ENCODE results near the gene MYH14.

The MYH14 gene

DNA sequence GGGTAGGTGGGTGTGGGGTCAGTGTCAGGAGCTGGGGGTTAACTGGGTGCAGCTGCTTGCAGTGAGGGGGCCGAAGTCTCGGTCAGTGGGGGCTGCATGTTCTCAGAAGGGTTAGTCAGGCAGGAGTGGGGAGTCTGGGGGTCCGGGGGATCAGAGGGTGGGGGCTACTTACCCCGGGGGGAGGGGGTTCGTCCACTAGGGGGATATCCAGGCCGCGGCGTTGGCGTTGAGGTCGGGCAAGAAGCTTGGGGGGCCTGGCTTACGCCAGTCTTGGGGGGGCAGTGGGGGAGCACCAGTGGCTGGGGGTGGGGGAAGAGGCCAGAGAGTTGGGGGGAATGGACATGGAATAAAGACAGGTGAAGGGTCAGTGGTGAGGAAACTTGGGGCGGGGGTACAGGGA lies 116.6 kb downstream of the MYH14 start:
- no peak overlapping the region for H3K4me3 ChIP-seq (ENCODE audit: low read depth, low read length)
- in situ Hi-C loops (cut with HindIII; ENCODE audit: low sequenced_read_pairs), result no loop called here
- DNase-seq (ENCODE audit: low read depth, low spot score), result no peak
- TF ChIP-seq, protein P1, sequence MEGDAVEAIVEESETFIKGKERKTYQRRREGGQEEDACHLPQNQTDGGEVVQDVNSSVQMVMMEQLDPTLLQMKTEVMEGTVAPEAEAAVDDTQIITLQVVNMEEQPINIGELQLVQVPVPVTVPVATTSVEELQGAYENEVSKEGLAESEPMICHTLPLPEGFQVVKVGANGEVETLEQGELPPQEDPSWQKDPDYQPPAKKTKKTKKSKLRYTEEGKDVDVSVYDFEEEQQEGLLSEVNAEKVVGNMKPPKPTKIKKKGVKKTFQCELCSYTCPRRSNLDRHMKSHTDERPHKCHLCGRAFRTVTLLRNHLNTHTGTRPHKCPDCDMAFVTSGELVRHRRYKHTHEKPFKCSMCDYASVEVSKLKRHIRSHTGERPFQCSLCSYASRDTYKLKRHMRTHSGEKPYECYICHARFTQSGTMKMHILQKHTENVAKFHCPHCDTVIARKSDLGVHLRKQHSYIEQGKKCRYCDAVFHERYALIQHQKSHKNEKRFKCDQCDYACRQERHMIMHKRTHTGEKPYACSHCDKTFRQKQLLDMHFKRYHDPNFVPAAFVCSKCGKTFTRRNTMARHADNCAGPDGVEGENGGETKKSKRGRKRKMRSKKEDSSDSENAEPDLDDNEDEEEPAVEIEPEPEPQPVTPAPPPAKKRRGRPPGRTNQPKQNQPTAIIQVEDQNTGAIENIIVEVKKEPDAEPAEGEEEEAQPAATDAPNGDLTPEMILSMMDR (IDR thresholded peaks at IDR 0.05; ENCODE audit: low read depth, low read length), result no peak

DNA sequence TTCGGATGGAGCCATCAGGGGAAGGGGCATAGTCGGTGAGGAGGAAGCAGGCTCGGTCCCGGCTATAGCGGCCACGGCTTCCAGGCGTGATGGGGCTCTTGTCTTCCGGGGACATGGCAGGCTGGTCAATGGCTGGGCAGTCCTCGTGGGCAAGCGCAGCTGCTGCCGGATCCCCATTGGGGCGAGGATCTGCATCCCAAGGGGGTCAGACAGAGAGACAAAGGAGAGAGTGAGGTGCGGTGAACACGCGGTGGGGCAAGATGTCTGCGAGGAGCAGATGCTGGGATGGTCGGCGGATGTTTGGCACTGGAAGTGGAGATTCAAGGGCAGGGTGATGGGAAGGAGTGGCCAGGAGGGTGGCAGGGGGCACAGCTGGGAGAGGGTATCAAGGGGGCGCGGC lies 117.2 kb downstream of the MYH14 start:
- TF ChIP-seq, protein P1 (IDR thresholded peaks at IDR 0.05; ENCODE audit: low read depth, low read length), result no peak

DNA sequence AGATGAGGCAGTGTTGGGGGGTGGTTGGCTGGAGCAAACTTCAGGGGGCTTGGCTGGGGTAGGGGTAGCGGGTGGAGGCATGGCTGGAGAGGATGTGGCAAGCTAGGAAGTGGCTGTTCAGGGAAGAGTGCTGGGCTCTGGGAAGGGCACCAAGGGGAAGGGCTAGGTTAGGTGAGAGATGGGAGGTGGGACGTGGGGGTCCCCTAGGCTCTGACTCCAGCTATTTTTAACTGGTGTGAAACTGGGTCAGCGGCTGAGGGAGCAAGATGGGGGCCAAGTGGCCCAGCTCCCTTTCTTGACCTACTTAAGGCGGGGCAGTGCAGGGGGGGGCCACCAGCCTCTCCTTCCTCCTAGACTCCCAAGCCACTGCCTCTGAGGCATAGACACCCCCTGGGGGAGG lies 118.4 kb downstream of the MYH14 start:
- in situ Hi-C loops (cut with HindIII; ENCODE audit: low sequenced_read_pairs), result no loop called here
- TF ChIP-seq, protein P1 (IDR thresholded peaks at IDR 0.05; ENCODE audit: low read depth, low read length), result no peak
- no peak for DNase-seq (ENCODE audit: low read depth, low spot score)
- no peak overlapping the region for H3K4me3 ChIP-seq (ENCODE audit: low read depth, low read length)

More for the DNA sequence above, 117.2 kb downstream of the MYH14 start:
- no peak for DNase-seq (ENCODE audit: low read depth, low spot score)
- in situ Hi-C loops (cut with HindIII; ENCODE audit: low sequenced_read_pairs), result no loop called here
- H3K4me3 ChIP-seq (ENCODE audit: low read depth, low read length), result no peak overlapping the region

DNA sequence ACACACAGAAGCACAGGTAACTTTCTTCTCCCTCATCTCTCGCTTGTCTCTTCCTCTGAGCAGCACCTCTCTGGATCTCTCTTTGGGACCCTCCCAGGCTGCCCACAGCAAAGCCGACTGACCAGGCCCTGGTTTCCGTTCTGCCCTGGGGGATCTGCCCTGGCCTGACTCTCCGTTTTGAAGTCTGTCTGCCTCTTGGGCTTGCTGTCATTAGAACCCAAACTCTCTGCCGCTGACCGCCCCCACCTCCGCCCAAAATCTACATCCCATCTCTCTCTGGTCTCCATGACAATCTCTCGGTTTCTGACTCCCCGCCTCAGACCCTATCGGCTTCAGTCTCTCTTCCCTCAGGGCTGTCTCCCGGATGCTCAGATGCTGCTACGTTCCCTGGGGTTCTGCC lies 118.8 kb downstream of the MYH14 start:
- TF ChIP-seq, protein P1 (IDR thresholded peaks at IDR 0.05; ENCODE audit: low read depth, low read length), result no peak
- no peak overlapping the region for H3K4me3 ChIP-seq (ENCODE audit: low read depth, low read length)
- in situ Hi-C loops (cut with HindIII; ENCODE audit: low sequenced_read_pairs), result no loop called here

DNA sequence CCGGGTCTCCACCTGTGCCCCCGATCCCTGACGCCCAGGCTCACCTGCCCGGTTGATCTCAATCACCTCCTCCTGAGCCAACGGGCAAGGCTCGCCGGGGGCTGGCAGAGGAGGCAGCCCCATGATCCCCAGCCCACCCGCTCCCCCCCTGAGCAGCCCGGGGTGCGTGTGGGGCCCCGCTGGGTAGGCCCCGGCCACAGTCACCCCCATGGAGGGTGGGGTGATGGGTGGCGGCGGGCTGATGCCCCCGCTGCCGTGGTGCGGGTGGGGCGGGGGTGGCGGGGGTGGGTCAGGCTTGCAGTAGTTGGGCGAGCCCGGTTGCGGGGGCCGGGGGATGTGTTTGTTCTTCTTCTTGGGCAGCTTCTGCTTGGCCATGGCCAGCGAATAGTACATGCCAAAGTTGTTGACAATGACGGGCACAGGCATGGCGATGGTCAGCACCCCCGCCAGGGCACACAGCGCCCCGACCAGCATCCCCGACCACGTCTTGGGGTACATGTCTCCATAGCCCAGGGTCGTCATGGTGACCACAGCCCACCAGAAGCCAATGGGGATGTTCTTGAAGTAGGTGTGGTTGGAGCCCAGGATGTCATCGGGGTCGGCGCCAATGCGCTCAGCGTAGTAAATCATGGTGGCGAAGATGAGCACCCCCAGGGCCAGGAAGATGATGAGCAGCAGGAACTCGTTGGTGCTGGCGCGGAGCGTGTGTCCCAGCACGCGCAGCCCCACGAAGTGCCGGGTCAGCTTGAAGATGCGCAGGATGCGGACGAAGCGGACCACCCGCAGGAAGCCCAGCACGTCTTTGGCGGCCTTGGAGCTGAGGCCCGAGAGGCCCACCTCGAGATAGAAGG lies 119.7 kb downstream of the MYH14 start:
- no peak overlapping the region for H3K4me3 ChIP-seq (ENCODE audit: low read depth, low read length)
- TF ChIP-seq, protein P1 (IDR thresholded peaks at IDR 0.05; ENCODE audit: low read depth, low read length), result no peak
- DNase-seq (ENCODE audit: low read depth, low spot score), result no peak
- in situ Hi-C loops (cut with HindIII; ENCODE audit: low sequenced_read_pairs), result no loop called here

More for the DNA sequence above, 118.8 kb downstream of the MYH14 start:
- DNase-seq (ENCODE audit: low read depth, low spot score), result no peak

DNA sequence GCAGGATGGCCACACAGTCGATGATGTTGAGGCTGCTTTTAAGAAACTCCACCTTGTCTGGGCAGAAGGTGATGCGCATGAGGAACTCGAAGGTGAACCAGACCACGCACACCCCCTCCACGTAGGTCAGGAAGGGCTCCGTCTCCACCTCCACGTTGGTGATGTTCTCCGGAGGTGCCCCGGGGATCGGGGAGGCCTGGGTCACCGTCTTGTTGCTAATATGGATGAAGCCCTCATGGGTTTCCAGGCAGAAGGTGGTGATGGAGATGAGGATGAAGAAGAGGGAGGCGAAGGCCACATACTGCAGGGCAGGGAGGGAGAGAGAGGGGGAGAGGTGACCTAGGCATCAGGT lies 120.3 kb downstream of the MYH14 start:
- DNase-seq (ENCODE audit: low read depth, low spot score), result no peak
- in situ Hi-C loops (cut with HindIII; ENCODE audit: low sequenced_read_pairs), result no loop called here
- TF ChIP-seq, protein P1 (IDR thresholded peaks at IDR 0.05; ENCODE audit: low read depth, low read length), result no peak
- H3K4me3 ChIP-seq (ENCODE audit: low read depth, low read length), result no peak overlapping the region
